Measurements from ENCODE around the gene GTF3C4. TPM values are rescaled to one million over a fixed set of nuclear protein-coding genes. Genes with fewer than 3 reads are reported as not detected.
A peak's percentile ranks its signal among the peaks of the same experiment; 100 is the strongest.

Gene GTF3C4
- total RNA-seq, 2 donors from 2014 or later: 12.4 to 13.1 TPM

DNA sequence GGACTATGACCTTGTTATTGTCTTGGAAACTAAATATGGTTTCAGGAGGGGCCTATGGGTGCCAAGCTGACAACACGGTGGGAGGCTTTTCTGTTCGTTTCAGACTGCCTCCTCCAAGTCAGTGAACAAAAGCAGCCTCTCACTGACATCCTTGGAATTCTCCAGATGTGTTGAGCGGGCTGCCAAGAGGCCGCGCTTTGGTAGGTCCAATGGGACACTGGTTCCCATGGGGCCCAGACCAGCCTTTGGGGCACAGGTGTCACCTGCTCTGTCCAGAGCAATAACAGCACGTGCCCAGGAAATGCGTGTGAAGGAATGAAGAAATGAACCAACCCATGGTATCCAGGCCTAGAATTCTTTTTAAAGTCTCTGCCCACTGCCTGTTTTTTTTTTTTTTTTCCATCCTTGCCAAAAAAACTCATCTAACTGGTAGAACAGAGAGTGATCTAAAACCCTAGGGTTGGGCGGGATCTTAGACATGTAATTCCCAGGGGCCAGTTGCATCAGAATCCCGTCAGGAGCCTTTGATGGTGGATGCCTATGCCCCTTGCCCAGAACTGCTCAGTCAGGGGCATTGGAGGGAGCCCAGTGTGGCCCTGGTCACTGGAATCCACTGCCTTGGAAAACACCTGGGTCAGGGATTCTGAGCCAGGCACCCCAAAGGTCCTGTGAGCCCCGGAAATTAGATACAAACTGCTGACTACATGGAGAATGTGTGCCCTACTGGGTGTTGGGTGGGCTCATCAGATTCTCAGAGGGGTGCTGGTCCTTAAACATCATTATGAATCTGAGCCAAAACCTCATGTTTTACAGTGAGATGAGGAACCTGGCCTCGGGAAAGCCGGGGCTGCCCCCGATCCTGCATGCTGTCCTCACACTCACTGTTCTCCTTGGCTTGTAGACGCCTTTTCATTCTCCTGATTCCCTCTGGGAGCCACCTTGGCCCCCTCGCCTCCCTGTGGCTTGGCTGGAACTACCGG is 60.1 kb downstream of the GTF3C4 start:
- no peaks in the 10 kb centered on the region for H3K36me3 ChIP-seq
- TF ChIP-seq, protein P1, sequence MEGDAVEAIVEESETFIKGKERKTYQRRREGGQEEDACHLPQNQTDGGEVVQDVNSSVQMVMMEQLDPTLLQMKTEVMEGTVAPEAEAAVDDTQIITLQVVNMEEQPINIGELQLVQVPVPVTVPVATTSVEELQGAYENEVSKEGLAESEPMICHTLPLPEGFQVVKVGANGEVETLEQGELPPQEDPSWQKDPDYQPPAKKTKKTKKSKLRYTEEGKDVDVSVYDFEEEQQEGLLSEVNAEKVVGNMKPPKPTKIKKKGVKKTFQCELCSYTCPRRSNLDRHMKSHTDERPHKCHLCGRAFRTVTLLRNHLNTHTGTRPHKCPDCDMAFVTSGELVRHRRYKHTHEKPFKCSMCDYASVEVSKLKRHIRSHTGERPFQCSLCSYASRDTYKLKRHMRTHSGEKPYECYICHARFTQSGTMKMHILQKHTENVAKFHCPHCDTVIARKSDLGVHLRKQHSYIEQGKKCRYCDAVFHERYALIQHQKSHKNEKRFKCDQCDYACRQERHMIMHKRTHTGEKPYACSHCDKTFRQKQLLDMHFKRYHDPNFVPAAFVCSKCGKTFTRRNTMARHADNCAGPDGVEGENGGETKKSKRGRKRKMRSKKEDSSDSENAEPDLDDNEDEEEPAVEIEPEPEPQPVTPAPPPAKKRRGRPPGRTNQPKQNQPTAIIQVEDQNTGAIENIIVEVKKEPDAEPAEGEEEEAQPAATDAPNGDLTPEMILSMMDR (IDR thresholded peaks at IDR 0.05): no peak
- intact Hi-C loops (cut with DNase I): no loop called here
- H3K9ac ChIP-seq (ENCODE audit: low read depth in 2 of 2, low read length in 2 of 2): no peak overlapping the region
- no peak overlapping the region for H3K27ac ChIP-seq
- no peaks in the 10 kb centered on the region for H3K4me1 ChIP-seq
- no peaks in the 10 kb centered on the region for H3K9me3 ChIP-seq
- no peaks in the 10 kb centered on the region for H3K27me3 ChIP-seq
- no peak overlapping the region for H3K4me3 ChIP-seq
- DNase-seq: no peak

DNA sequence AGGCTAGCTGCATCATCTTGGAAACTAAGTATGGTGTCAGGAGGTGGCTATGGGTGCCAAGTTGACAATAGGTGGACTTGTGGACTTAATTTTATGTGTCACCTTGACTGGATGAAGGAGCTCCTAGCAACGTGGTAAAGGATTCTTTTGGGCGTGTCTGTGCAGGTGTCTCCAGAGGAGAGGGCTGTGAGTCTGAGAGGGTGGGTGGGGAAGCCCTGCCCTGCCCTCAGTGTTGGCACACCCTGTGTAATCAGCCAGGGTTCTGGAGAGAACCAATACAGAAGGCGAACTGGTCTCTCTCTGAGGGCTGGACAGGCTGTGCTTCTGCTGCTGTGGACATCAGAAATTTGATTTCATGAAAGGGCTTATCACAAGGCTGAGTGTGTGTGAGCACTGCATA is 61.0 kb downstream of the GTF3C4 start:
- H3K4me3 ChIP-seq: no peak overlapping the region
- H3K9ac ChIP-seq (ENCODE audit: low read depth in 2 of 2, low read length in 2 of 2): no peak overlapping the region
- no peaks in the 10 kb centered on the region for H3K27me3 ChIP-seq
- no peak overlapping the region for H3K27ac ChIP-seq
- no peaks in the 10 kb centered on the region for H3K36me3 ChIP-seq
- intact Hi-C loops (cut with DNase I): no loop called here
- peak; percentile 38 for DNase-seq
- no peaks in the 10 kb centered on the region for H3K9me3 ChIP-seq
- H3K4me1 ChIP-seq: no peaks in the 10 kb centered on the region
- TF ChIP-seq, protein P1 (IDR thresholded peaks at IDR 0.05): no peak

DNA sequence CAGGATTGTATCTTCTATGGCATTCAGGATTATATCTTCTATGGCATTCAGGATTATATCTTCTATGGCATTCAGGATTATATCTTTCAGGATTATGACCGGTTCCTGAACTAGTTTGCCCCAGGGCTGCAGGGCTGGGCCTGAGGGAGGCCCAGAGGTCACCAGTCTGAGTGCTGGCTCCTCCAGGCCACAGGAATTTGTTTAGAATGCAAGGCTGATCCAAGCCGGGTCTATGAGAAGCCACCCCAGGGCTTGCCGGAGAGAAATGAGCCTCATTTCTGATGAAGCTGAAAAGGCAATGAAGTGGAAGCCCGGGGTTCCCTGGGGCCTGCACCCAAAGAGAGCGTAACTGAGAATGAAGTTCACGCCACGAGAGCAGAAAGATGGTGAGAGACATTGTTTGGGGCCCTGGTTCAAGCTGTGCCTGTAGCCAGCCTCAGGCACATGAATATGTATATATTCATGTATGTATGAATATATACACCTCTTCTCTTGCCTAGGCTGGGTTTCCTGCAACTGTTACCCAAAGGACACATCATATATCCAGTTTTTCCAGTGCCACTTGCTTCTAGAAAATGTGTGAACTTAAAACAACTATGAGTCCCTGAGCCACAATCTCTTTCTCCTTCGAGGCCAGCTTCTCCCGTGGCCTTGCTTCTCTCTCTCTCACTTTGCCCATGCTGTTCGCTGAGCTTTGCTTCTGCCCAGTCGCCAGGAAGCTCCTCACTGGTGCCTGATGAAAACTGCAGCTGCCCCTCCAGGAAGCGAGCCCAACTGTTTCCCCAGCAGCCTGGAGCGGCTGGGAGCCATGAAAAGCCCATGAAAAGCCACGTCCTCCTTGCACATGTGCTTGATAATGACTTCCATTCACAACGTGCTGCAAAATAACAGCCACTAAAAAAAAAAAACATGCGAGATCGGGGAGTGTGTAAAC is 62.3 kb downstream of the GTF3C4 start:
- H3K9me3 ChIP-seq: no peaks in the 10 kb centered on the region
- DNase-seq: no peak
- H3K9ac ChIP-seq (ENCODE audit: low read depth in 2 of 2, low read length in 2 of 2): no peak overlapping the region
- TF ChIP-seq, protein P1 (IDR thresholded peaks at IDR 0.05): no peak
- H3K4me1 ChIP-seq: no peaks in the 10 kb centered on the region
- H3K27ac ChIP-seq: no peak overlapping the region
- no peaks in the 10 kb centered on the region for H3K36me3 ChIP-seq
- no peaks in the 10 kb centered on the region for H3K27me3 ChIP-seq
- no peak overlapping the region for H3K4me3 ChIP-seq
- intact Hi-C loops (cut with DNase I): no loop called here

DNA sequence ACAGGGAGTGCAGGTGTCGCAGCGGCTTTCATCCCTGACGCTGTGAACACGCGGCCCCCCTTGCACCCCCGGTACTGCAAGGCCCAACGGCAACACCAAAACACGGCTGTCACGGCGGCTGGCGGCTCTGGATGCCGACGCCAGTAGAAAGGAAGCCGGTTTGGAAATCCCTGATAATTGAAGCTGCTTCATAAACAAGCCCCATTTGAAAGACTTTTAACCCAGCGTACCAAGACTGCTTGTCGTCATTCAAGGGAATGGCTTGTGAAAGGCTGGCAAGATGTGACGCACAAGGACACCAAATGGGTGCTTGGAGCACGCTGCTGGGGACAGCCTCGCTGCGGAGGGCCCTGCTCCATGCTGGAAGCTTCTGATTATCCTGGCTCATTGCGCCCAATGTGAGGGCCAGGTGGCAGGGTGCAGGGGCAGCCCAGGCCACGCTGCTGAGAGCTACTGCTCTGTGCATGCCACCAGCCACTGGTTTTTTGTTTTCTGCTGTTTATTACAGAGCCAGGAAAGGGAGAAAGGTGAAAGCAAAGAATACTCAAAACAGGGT is 63.1 kb downstream of the GTF3C4 start:
- no peak overlapping the region for H3K9ac ChIP-seq (ENCODE audit: low read depth in 2 of 2, low read length in 2 of 2)
- no peak overlapping the region for H3K4me3 ChIP-seq
- intact Hi-C loops (cut with DNase I): no loop called here
- no peak for DNase-seq
- no peaks in the 10 kb centered on the region for H3K4me1 ChIP-seq
- no peaks in the 10 kb centered on the region for H3K36me3 ChIP-seq
- no peaks in the 10 kb centered on the region for H3K27me3 ChIP-seq
- TF ChIP-seq, protein P1 (IDR thresholded peaks at IDR 0.05): no peak
- no peak overlapping the region for H3K27ac ChIP-seq
- H3K9me3 ChIP-seq: no peaks in the 10 kb centered on the region

DNA sequence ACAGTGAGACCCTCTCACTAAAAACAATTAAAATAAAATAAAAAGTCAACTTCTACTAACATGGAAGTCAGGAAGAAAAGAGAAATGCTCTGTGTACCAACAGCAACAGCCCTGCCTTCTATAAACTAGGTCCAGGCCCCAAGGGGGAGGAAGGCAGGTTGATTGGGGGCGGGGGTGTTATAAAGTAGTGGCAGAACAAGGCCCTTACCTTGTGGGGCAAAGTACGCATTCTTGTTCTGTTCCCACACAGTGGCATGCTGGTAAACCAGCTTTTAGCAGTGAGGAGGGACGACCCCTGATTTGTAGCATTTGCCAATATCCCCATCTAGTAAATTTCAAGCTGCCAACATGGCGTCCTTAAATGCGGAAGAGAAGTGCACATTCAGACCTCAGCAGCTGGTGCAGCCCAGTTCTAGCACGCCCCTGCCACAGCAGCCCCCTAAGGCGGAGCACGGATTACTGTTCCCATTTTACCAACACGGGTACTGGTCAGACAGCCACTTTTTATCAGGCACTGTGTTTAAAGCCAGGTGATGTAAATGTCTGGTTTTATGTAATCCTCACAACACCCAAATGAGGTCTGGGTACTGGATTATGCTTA is 69.5 kb downstream of the GTF3C4 start:
- no peak overlapping the region for H3K9ac ChIP-seq (ENCODE audit: low read depth in 2 of 2, low read length in 2 of 2)
- H3K4me1 ChIP-seq: no peaks in the 10 kb centered on the region
- peaks cover 8% of the 10 kb centered on the region for H3K27me3 ChIP-seq
- intact Hi-C loops (cut with DNase I): no loop called here
- no peak overlapping the region for H3K27ac ChIP-seq
- H3K4me3 ChIP-seq: no peak overlapping the region
- TF ChIP-seq, protein P1 (IDR thresholded peaks at IDR 0.05): no peak
- no peaks in the 10 kb centered on the region for H3K9me3 ChIP-seq
- DNase-seq: peak; percentile 38
- no peaks in the 10 kb centered on the region for H3K36me3 ChIP-seq

Measured in colonic mucosa (tissue), 4 donors.